IMR-90 (cell line): ENCODE data around the gene CHST8. TPM values are rescaled to one million over a fixed set of nuclear protein-coding genes. Genes with fewer than 3 reads are reported as not detected.

Source experiments
- ATAC-seq: fragments of 200-7000 bp; cut with Tn5 transposase; 2 replicates; pipeline ENCODE4 v1.9.1; 2020; ENCODE audit warnings: low read depth, mild to moderate bottlenecking, moderate library complexity
- BruUV-seq: library from RNA; stranded (reverse); fragments of 400-500 nt; replicated peaks from 2 replicates; lab custom pipeline; 2021; lab: Mats Ljungman, UMichigan
- CTCF ChIA-PET: fragments of 300-600 bp; formaldehyde crosslinking; extraction: SDS; loops from one replicate; lab custom pipeline; 2021; ENCODE audit warnings: antibody characterized with exemption; lab: Yijun Ruan, JAX
- POLR2A ChIA-PET: fragments of 300-600 bp; sonication (Branson Sonifier 250); formaldehyde crosslinking; loops from one replicate; lab custom pipeline; 2022; ENCODE audit warnings: antibody characterized with exemption; ENCODE audit not compliant: unreplicated experiment; lab: Charles Lee
- DNase-seq: peaks from one replicate; pipeline ENCODE4 v3.0.0; 2013
- H2AFZ ChIP-seq: replicated peaks from 2 replicates; pipeline ENCODE3; 2013; ENCODE audit warnings: low read length, mild to moderate bottlenecking; ENCODE audit not compliant: poor library complexity
- H2AK5ac ChIP-seq: 2 replicates; pipeline ENCODE4 v1.6.1; 2013; ENCODE audit warnings: low read depth, low read length, inconsistent platforms
- H2AK9ac ChIP-seq: replicated peaks from 2 replicates; pipeline ENCODE3; 2013; ENCODE audit warnings: mild to moderate bottlenecking, low read depth, low read length, moderate library complexity; ENCODE audit not compliant: poor library complexity
- H2BK120ac ChIP-seq: 2 replicates; pipeline ENCODE4 v1.6.1; 2013; ENCODE audit warnings: low read depth, low read length, inconsistent platforms
- H2BK15ac ChIP-seq: 3 replicates; pipeline ENCODE4 v1.6.1; 2013; ENCODE audit warnings: low read depth, low read length, inconsistent platforms
- H2BK20ac ChIP-seq: 2 replicates; pipeline ENCODE4 v1.6.1; 2013; ENCODE audit warnings: low read depth, mild to moderate bottlenecking, inconsistent platforms, low read length, moderate library complexity
- H2BK5ac ChIP-seq: 2 replicates; pipeline ENCODE4 v1.6.1; 2013; ENCODE audit warnings: mild to moderate bottlenecking, low read depth, low read length, inconsistent platforms; ENCODE audit not compliant: poor library complexity, severe bottlenecking
- H3K14ac ChIP-seq: replicated peaks from 2 replicates; pipeline ENCODE4 v1.6.1; 2013; ENCODE audit warnings: low read depth, low read length, inconsistent platforms
- H3K18ac ChIP-seq: 2 replicates; pipeline ENCODE4 v1.6.1; 2013; ENCODE audit warnings: low read depth, low read length, control low read depth
- H3K23ac ChIP-seq: 2 replicates; pipeline ENCODE4 v1.6.1; 2013; ENCODE audit warnings: low read depth, low read length, inconsistent platforms
- H3K27ac ChIP-seq: 2 replicates; pipeline ENCODE4 v1.5.1; 2013; ENCODE audit warnings: mild to moderate bottlenecking, control low read depth, low read length; ENCODE audit not compliant: insufficient read depth
- H3K27me3 ChIP-seq: 2 replicates; pipeline ENCODE4 v1.6.1; 2013; ENCODE audit warnings: low read length; ENCODE audit not compliant: control insufficient read depth, insufficient read depth
- H3K36me3 ChIP-seq: 2 replicates; pipeline ENCODE4 v1.6.1; 2013; ENCODE audit warnings: low read length, mixed read lengths; ENCODE audit not compliant: control insufficient read depth, insufficient read depth
- H3K4ac ChIP-seq: 2 replicates; pipeline ENCODE4 v1.6.1; 2013; ENCODE audit warnings: low read depth, low read length, inconsistent platforms
- H3K4me1 ChIP-seq: 2 replicates; pipeline ENCODE4 v1.6.1; 2013; ENCODE audit warnings: low read length, mixed read lengths; ENCODE audit not compliant: control insufficient read depth, insufficient read depth
- H3K4me2 ChIP-seq: 2 replicates; pipeline ENCODE4 v1.6.1; 2013; ENCODE audit warnings: low read depth, mild to moderate bottlenecking, control low read depth, low read length, moderate library complexity
- H3K4me3 ChIP-seq: 2 replicates; pipeline ENCODE4 v1.5.1; 2013; ENCODE audit warnings: low read depth, mild to moderate bottlenecking, control low read depth, low read length, moderate library complexity; ENCODE audit not compliant: insufficient read depth
- H3K56ac ChIP-seq: 2 replicates; pipeline ENCODE4 v1.6.1; 2013; ENCODE audit warnings: low read length, inconsistent platforms; ENCODE audit not compliant: insufficient read depth; ENCODE audit errors: extremely low read depth
- H3K79me1 ChIP-seq, 2 experiments: 2 replicates each; pipeline ENCODE4 v1.6.1; 2013; ENCODE audit warnings: low read length in 2 of 2, inconsistent platforms in 1 of 2, low read depth in 1 of 2
- H3K9ac ChIP-seq: 2 replicates; pipeline ENCODE4 v1.6.1; 2013; ENCODE audit warnings: low read depth, low read length, control low read depth
- H3K9me1 ChIP-seq: 2 replicates; pipeline ENCODE4 v1.6.1; 2013; ENCODE audit warnings: low read length, inconsistent platforms; ENCODE audit not compliant: insufficient read depth
- H3K9me3 ChIP-seq: 2 replicates; pipeline ENCODE4 v1.6.1; 2013; ENCODE audit warnings: low read length; ENCODE audit not compliant: control insufficient read depth, insufficient read depth
- H4K20me1 ChIP-seq: 2 replicates; pipeline ENCODE4 v1.6.1; 2013; ENCODE audit warnings: low read length, inconsistent platforms; ENCODE audit not compliant: insufficient read depth
- H4K5ac ChIP-seq: 2 replicates; pipeline ENCODE4 v1.6.1; 2013; ENCODE audit warnings: mild to moderate bottlenecking, low read depth, low read length, control low read depth
- H4K8ac ChIP-seq, 2 experiments: 2 replicates each; pipeline ENCODE4 v1.6.1; 2013; ENCODE audit warnings: low read depth in 2 of 2, low read length in 2 of 2, control low read depth in 1 of 2, inconsistent platforms in 1 of 2
- H4K91ac ChIP-seq: 2 replicates; pipeline ENCODE4 v1.6.1; 2013; ENCODE audit warnings: low read depth, low read length, inconsistent platforms; ENCODE audit not compliant: insufficient read depth
- BHLHE40 ChIP-seq: fragments of 150-350 bp; IDR thresholded peaks from 2 replicates; pipeline ENCODE4 v1.6.1; 2016; ENCODE audit warnings: mild to moderate bottlenecking, low read depth, low read length
- CEBPB ChIP-seq: IDR thresholded peaks from 2 replicates; pipeline ENCODE4 v1.6.1; 2012; ENCODE audit warnings: low read depth, low read length, improper control_type of control experiment
- CHD1 ChIP-seq: IDR thresholded peaks from 2 replicates; pipeline ENCODE4 v1.6.1; 2012; ENCODE audit warnings: low read depth, low read length, improper control_type of control experiment
- FOS ChIP-seq: fragments of 150-350 bp; IDR thresholded peaks from 2 replicates; pipeline ENCODE4 v1.6.1; 2016; ENCODE audit warnings: low read depth, low read length
- MAFK ChIP-seq: IDR thresholded peaks from 2 replicates; pipeline ENCODE4 v1.6.1; 2012; ENCODE audit warnings: low read depth, low read length, improper control_type of control experiment
- MAZ ChIP-seq: IDR thresholded peaks from 2 replicates; pipeline ENCODE4 v1.6.1; 2012; ENCODE audit warnings: low read depth, mild to moderate bottlenecking, low read length, improper control_type of control experiment, moderate library complexity, borderline replicate concordance
- MXI1 ChIP-seq: IDR thresholded peaks from 2 replicates; pipeline ENCODE4 v1.6.1; 2012; ENCODE audit warnings: low read depth, mild to moderate bottlenecking, low read length, moderate library complexity, borderline replicate concordance
- NFE2L2 ChIP-seq: fragments of 150-350 bp; IDR thresholded peaks from 2 replicates; pipeline ENCODE4 v1.6.1; 2016; ENCODE audit warnings: low read depth, mild to moderate bottlenecking, low read length
- POLR2A ChIP-seq: IDR thresholded peaks from 2 replicates; pipeline ENCODE4 v1.6.1; 2012; ENCODE audit warnings: mild to moderate bottlenecking, low read depth, low read length
- RAD21 ChIP-seq: IDR thresholded peaks from 2 replicates; pipeline ENCODE4 v1.6.1; 2012; ENCODE audit warnings: low read length, improper control_type of control experiment
- RCOR1 ChIP-seq: IDR thresholded peaks from 2 replicates; pipeline ENCODE4 v1.6.1; 2012; ENCODE audit warnings: mild to moderate bottlenecking, low read length, improper control_type of control experiment; ENCODE audit not compliant: insufficient replicate concordance
- RFX5 ChIP-seq: IDR thresholded peaks from 2 replicates; pipeline ENCODE4 v1.8.0; 2012; ENCODE audit warnings: low read depth, mild to moderate bottlenecking, low read length, moderate library complexity
- WGBS, 2 experiments: methylation state at CpG; one replicate each; pipeline versions ENCODE4 v1.1.5 to v1.1.7; 2013; ENCODE audit warnings: missing lambda C conversion rate in 2 of 2; ENCODE audit not compliant: insufficient read length in 1 of 2; ENCODE audit errors: extremely low coverage in 2 of 2; 5-methylcytosine and 5-hydroxymethylcytosine counted together
- dilution Hi-C: fragments of 300-500 bp; cut with HindIII; formaldehyde crosslinking; loops from one replicate; pipeline ENCODE4 v1.14.3; 2018; ENCODE audit warnings: low sequenced_read_pairs; ENCODE audit not compliant: unreplicated experiment
- in situ Hi-C: fragments of 300-500 bp; cut with MboI; formaldehyde crosslinking; loops from 3 replicates; pipeline ENCODE4 v1.14.3; 2019; ENCODE audit warnings: low sequenced_read_pairs, inconsistent platforms, mixed read lengths
- intact Hi-C: fragments of 100-400 bp; cut with micrococcal nuclease; formaldehyde crosslinking; loops from 2 replicates; pipeline ENCODE4 v1.10.0; 2022
- polyA plus RNA-seq, 3 experiments: library from polyadenylated mRNA; depleted of rRNA; stranded (reverse); fragments of >200 nt; gene quantifications; 2 replicates each; pipeline ENCODE4 v1.2.3, GENCODE V29; 2012; ENCODE audit warnings: low replicate concordance in 1 of 3
- total RNA-seq: library from RNA; depleted of rRNA; stranded (reverse); fragments of >200 nt; gene quantifications from 2 replicates; pipeline ENCODE4 v1.2.3, GENCODE V29; 2012
- TF ChIP-seq, protein P1 (sequence below): conservative IDR thresholded peaks from 2 replicates; pipeline ENCODE4 v1.5.1; 2012; ENCODE audit warnings: mild to moderate bottlenecking, low read depth, low read length, improper control_type of control experiment
- TF ChIP-seq, protein P2 (sequence below): fragments of 150-350 bp; IDR thresholded peaks from 2 replicates; pipeline ENCODE4 v1.6.1; 2017; ENCODE audit warnings: mild to moderate bottlenecking, antibody characterized with exemption, low read length, low read depth
- TF ChIP-seq, protein P3 (sequence below): fragments of 150-350 bp; IDR thresholded peaks from 2 replicates; pipeline ENCODE4 v1.6.1; 2016; ENCODE audit warnings: low read depth, mild to moderate bottlenecking, low read length, moderate library complexity, borderline replicate concordance

The CHST8 gene
- total and polyA plus RNA-seq, 2 of the 4 experiments (the other 2 are of a cell fraction): not detected

DNA sequence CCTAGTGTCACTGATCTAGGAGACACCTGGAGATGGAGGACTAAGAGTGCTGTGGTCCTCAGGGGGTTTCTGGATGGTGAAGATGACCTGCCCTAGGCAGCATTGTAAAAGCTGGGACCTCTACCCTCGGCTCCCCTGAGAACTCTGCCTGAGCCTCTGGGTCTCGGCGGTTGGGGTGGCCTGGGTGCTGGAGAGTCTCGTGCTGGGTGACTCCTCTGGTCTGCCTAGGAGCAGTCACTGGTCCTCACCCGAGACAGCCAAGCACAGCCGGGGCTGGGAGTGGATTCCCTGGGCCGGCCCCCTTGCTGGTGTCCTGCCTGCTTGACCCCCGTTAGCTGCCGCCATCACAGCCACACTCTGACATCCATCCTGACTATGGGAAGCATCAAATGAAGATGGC is 181.6 kb downstream of the CHST8 start:
- in situ Hi-C loops: no loop called here

More for the DNA sequence above, 181.6 kb downstream of the CHST8 start:
- Histone ChIP-seq H3K4me1 (no peaks in the 10 kb centered on the region; the same call in 1 of the 2 replicates), H3K56ac (no peak overlapping the region), H3K4me3 (no peak overlapping the region), H2AK5ac (no peak overlapping the region), H2AK9ac (no peak overlapping the region), H3K4me2 (no peak overlapping the region), H2BK120ac (no peak overlapping the region), H3K79me1 (peaks cover 0 to 5% of the 10 kb centered on the region in 2 experiments; a peak in 1 of 4 replicates), H3K23ac (no peak overlapping the region), H3K36me3 (peaks cover 54% of the 10 kb centered on the region), H2BK5ac (no peak overlapping the region), H2BK15ac (no peak overlapping the region), H4K8ac (no peak overlapping the region), H4K91ac (no peak overlapping the region), H3K27ac (no peak overlapping the region), H2BK20ac (no peak overlapping the region), H3K14ac (no peak overlapping the region), H4K5ac (no peak overlapping the region), H2AFZ (no peak overlapping the region), H3K4ac (no peak overlapping the region), H3K9me1 (no peaks in the 10 kb centered on the region; the same call in 1 of the 2 replicates), H3K9me3 (no peaks in the 10 kb centered on the region), H4K20me1 (peaks cover 10% of the 10 kb centered on the region; the same call in 1 of the 2 replicates), H3K27me3 (no peaks in the 10 kb centered on the region), H3K9ac (no peak overlapping the region), H3K18ac (no peak overlapping the region)
- intact Hi-C loops (no loop called here), dilution Hi-C loops (no loop called here)
- no TSS peak for BruUV-seq
- no peak for TF ChIP-seq BHLHE40
- TF ChIP-seq MXI1: no peak
- TF ChIP-seq POLR2A: no peak
- no peak for TF ChIP-seq CEBPB
- no peak for TF ChIP-seq RAD21
- TF ChIP-seq CHD1: no peak
- TF ChIP-seq, protein P1, sequence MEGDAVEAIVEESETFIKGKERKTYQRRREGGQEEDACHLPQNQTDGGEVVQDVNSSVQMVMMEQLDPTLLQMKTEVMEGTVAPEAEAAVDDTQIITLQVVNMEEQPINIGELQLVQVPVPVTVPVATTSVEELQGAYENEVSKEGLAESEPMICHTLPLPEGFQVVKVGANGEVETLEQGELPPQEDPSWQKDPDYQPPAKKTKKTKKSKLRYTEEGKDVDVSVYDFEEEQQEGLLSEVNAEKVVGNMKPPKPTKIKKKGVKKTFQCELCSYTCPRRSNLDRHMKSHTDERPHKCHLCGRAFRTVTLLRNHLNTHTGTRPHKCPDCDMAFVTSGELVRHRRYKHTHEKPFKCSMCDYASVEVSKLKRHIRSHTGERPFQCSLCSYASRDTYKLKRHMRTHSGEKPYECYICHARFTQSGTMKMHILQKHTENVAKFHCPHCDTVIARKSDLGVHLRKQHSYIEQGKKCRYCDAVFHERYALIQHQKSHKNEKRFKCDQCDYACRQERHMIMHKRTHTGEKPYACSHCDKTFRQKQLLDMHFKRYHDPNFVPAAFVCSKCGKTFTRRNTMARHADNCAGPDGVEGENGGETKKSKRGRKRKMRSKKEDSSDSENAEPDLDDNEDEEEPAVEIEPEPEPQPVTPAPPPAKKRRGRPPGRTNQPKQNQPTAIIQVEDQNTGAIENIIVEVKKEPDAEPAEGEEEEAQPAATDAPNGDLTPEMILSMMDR: no peak
- TF ChIP-seq RFX5: no peak
- TF ChIP-seq, protein P2, sequence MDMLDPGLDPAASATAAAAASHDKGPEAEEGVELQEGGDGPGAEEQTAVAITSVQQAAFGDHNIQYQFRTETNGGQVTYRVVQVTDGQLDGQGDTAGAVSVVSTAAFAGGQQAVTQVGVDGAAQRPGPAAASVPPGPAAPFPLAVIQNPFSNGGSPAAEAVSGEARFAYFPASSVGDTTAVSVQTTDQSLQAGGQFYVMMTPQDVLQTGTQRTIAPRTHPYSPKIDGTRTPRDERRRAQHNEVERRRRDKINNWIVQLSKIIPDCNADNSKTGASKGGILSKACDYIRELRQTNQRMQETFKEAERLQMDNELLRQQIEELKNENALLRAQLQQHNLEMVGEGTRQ: no peak
- TF ChIP-seq, protein P3, sequence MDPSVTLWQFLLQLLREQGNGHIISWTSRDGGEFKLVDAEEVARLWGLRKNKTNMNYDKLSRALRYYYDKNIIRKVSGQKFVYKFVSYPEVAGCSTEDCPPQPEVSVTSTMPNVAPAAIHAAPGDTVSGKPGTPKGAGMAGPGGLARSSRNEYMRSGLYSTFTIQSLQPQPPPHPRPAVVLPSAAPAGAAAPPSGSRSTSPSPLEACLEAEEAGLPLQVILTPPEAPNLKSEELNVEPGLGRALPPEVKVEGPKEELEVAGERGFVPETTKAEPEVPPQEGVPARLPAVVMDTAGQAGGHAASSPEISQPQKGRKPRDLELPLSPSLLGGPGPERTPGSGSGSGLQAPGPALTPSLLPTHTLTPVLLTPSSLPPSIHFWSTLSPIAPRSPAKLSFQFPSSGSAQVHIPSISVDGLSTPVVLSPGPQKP: no peak
- TF ChIP-seq RCOR1: no peak
- no peak for TF ChIP-seq NFE2L2
- no peak for TF ChIP-seq FOS
- no peak for TF ChIP-seq MAFK
- TF ChIP-seq MAZ: no peak
- WGBS, 2 experiments: 80% methylated on average over 1 of the region's 9 CpGs; no CpG with 5 or more reads in 1 of the 2 experiments
- ATAC-seq (no peak), DNase-seq (no peak)
- ChIA-PET POLR2A (interaction anchor here (0.6 kb wide), 1 partner anchor 471 kb away, joined by 3 read pairs; no protein-coding TSS in a partner anchor), CTCF (interaction anchor here (0.6 kb wide), 1 partner anchor 12 kb away, joined by 6 read pairs; no protein-coding TSS in a partner anchor)
